HG02970 (cell line): ENCODE measurements around the gene SH3BGRL3.
"Not testable (repeated sequence)": the region's sequence is repeated elsewhere in the genome, so short reads cannot be mapped to it uniquely, and the experiment has no call there.

Experiments used
- ATAC-seq: cut with Tn5 transposase; IDR thresholded peaks from one replicate; pipeline ENCODE4 v1.9.1; 2021; ENCODE audit warnings: mild to moderate bottlenecking, moderate library complexity, moderate number of reproducible peaks; ENCODE audit not compliant: unreplicated experiment, low FRiP score

The SH3BGRL3 gene

DNA sequence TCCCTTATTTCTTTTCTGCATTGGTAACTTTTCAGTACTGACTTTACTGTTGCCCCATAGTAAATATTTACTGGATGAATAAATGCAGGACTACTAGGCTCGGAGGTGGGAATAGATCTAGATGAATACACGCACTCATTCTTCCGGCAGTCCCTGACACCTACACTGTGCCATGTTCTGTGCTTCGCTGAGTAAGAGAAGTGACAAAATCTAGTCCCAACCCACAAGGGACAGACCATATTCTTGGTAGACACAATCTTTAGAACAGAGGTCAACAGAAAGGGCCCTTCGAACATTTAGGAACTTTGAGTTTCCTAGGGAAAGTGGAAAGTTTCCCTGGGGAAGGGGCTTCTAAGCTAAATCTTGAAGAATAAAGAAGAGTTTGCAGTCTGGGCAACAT is 34.6 kb downstream of the SH3BGRL3 start:
- no peak for ATAC-seq

- no peak for ATAC-seq
These were observed 36.3 kb downstream of the SH3BGRL3 start for GRCh38 chr1:26315874-26316850.

- no peak for ATAC-seq
These were observed 37.3 kb downstream of the SH3BGRL3 start for GRCh38 chr1:26317146-26317545.

DNA sequence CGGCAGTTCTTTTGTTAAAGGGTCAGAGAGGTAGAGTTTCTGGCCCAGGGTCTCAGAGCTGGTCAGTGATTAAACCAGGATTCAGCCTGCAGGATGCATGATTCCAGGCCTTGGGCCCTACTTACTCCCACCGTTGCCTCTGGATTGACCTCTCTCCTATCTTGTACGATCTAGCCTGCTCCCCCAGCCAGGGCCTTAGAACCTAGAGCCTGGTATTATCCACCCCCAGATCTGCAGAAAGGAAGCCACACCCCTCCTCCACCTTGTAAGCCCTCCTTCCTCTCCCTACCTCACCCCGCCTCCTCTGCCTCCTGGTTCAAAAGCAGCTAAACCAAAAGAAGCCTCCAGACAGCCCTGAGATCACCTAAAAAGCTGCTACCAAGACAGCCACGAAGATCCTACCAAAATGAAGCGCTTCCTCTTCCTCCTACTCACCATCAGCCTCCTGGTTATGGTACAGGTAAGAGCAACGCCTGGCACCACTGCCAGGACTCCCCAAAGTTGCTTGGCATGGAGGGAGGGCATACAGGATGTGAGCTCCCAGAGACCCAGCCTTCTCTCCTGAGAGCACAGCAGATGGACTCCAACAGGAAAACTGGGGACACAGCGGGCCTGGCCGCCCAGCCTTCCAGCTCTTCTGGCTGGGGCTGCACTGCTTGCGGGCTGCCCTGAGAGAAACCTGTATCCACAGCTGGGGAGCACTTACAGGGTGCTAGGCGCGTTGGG is 37.9 kb downstream of the SH3BGRL3 start, which contains the start of gene CD52:
Gene CD52, plus strand, starts transcription at position 347 of the 726 bp plus-strand sequence. Its CDS starts 60 bp downstream, at position 407.
- ATAC-seq = no peak

DNA sequence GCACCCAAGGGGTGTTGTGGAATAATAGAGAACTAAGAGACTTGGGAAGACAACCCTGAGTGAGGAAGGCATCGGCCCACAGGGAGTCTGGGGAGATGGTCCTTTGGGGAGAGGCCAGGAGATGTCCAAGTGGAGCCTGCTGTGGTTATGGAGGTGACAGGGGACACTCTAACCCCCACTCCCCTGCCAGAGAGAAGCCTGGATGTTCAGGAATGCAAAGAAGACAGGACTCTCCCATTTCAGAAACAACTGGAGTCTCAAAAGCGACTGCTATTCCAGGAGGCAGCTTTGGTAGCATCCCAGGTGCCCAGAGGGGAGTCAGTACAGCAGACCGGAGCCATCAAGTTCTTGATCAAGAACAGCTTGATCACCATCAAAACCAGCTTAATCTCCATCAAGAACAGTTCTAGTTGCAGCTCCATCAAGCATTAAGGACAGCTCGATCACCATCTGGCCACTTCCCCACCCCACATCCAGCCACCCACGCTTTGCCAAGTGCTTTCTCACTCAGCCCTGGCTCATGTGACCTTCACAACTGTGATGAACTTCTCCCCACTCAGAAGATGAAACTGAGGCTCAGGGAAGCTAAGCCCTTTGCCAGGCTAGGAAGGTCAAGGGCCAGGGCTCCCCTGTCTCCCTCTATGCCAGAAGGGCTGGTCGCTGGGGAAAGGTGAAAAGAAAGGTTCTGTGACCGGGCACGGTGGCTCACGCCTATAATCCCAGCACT is 38.6 kb downstream of the SH3BGRL3 start:
- ATAC-seq = no peak

GRCh38 chr1:26320896-26321295 is 41.0 kb downstream of the SH3BGRL3 start:
- ATAC-seq = no peak

GRCh38 chr1:26321315-26322041 is 41.6 kb downstream of the SH3BGRL3 start:
- peak; percentile 37 for ATAC-seq

- no peak for ATAC-seq
These were observed 42.1 kb downstream of the SH3BGRL3 start for GRCh38 chr1:26322042-26322331.

GRCh38 chr1:26323382-26323781 is 43.5 kb downstream of the SH3BGRL3 start:
- no peak for ATAC-seq

GRCh38 chr1:26324550-26324949 is 44.7 kb downstream of the SH3BGRL3 start:
- ATAC-seq = no peak

GRCh38 chr1:26327956-26328362 is 48.1 kb downstream of the SH3BGRL3 start:
- no peak for ATAC-seq

DNA sequence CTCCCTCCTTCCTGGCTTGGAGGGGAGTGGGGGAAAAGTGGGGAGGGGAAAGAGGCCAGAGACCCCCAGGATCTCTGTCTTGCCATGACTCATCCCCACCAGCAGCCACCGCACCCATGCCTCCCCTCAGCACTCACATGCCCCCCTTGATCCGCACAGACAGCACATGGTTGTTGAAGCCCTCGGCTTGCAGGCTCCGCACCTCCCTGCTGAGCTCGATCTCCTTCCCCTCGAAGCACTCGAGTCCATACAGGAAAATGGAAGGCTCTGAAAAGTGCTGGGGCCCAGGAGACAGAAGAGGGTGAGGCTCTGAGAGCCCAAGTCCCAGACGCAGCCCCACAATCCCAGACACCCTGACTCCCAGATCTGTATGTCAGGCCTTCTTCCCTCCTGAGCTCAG is 48.7 kb downstream of the SH3BGRL3 start:
- no peak for ATAC-seq

DNA sequence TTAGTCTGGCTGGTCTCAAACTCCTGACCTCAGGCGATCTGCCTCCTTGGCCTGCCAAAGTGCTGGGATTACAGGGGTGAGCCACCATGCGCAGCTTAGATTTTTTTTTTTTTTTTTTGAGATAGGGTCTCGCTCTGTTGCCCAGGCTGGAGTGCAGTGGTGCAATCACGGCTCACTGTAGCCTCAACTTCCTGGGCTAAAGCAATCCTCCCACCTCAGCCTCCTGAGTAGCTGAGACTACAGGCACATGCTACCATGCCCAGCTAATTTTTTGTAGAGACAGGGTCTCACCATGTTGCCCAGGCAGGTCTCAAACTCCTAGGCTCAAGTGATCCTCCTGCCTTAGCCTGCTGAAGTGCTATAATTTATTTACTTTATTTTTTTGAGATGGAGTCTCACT is 49.5 kb downstream of the SH3BGRL3 start:
- ATAC-seq = not testable (repeated sequence)

DNA sequence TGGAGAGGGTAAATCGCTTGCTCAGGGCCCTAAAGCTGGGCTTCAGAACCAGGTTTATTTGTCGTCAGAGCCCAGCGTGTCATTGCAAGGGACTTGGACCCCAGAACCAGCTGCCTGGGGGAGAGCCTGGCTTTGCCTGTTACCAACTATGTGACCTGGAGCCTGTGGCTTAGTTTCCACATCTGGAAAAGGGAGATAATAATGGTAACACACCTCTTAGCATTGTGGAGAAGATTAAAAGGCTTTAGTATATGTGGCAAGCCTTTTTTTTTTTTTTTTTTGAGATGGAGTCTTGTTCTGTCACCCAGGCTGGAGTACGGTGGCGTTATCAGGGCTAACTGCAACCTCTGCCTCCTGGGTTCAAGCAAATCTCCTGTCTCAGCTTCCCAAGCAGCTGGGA is 50.4 kb downstream of the SH3BGRL3 start:
- no peak for ATAC-seq
